Measurements from ENCODE around the gene KBTBD8.

DNA sequence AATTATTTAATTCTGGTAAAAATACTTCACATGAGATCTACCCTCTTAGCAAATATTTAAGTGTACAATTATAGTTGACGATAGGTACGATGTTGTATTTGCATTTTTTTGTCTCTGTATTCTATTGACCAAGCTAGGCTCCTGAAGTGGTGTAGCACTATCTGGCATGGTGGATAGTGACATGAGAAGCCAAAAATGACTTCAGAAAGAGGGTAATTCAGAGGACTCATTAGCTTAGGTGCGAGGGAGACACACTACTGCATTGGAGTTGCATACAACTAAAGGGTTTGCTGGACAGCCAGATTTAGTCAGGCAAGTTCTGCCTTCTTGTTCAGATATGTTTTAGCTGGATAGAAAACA lies 50.6 kb downstream of the KBTBD8 start:
- no peak for TF ChIP-seq TAF1 (IDR thresholded peaks at IDR 0.05; ENCODE audit: borderline replicate concordance, low read depth, low read length)
- TF ChIP-seq POLR2A (IDR thresholded peaks at IDR 0.05; ENCODE audit: low read depth, low read length), result no peak
